DMS 273 (cell line): ENCODE data around the gene USP17L25.
"Not testable (repeated sequence)": the region's sequence is repeated elsewhere in the genome, so short reads cannot be mapped to it uniquely, and the experiment has no call there.

Source experiments
- DNase-seq: peaks from one replicate; lab custom pipeline; 2025; ENCODE audit not compliant: unreplicated experiment; lab: John Stamatoyannopoulos, UW

The USP17L25 gene, protein sequence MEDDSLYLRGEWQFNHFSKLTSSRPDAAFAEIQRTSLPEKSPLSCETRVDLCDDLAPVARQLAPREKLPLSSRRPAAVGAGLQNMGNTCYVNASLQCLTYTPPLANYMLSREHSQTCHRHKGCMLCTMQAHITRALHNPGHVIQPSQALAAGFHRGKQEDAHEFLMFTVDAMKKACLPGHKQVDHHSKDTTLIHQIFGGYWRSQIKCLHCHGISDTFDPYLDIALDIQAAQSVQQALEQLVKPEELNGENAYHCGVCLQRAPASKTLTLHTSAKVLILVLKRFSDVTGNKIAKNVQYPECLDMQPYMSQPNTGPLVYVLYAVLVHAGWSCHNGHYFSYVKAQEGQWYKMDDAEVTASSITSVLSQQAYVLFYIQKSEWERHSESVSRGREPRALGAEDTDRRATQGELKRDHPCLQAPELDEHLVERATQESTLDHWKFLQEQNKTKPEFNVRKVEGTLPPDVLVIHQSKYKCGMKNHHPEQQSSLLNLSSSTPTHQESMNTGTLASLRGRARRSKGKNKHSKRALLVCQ

GRCh38 chr4:9329611-9330010 is at the start of gene USP17L25:
Gene USP17L25, plus strand, starts transcription at chr4:9329911. Its CDS starts 0 bp downstream, at chr4:9329911.
- not testable (repeated sequence) for DNase-seq

DNA sequence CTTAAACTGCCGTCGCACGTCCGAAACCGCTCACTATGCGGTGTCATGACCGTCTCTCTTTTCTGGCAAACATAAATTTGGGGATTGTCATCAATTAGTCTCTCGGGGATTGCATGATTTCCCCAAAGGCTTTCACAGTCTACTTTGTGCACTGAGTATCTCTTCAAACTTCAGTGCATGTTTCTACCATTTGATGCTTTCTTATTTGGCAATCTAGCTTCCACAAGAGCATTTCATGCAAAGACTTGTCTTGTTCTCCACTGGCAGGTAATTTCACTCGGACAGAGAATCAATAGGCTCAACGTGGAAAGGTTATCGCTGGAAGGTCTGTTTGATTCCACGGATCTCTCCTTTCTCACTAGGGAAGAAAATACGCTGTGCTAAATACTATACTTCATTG is 5.5 kb upstream of the USP17L25 start:
- DNase-seq: not testable (repeated sequence)

DNA sequence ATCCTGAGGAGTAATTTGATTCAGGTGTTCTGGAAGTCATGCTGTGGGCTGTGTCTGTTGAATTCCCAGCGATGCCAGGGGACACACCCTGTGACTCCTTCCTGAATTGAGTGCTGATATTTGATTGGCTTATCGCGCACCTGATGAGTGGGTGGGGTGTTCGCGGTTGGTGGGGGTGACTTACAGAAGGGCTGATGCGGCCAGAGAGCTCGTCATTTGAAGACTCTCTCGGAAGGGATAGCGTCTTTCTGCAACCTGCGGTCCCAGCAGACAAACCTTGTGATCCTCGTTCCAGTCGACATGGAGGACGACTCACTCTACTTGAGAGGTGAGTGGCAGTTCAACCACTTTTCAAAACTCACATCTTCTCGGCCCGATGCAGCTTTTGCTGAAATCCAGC is 4.8 kb upstream of the USP17L25 start, which contains the start of gene USP17L24:
Gene USP17L24, plus strand, starts transcription at position 301 of the 400 bp plus-strand sequence. Its CDS starts 0 bp downstream, at position 301.
- DNase-seq: not testable (repeated sequence)

DNA sequence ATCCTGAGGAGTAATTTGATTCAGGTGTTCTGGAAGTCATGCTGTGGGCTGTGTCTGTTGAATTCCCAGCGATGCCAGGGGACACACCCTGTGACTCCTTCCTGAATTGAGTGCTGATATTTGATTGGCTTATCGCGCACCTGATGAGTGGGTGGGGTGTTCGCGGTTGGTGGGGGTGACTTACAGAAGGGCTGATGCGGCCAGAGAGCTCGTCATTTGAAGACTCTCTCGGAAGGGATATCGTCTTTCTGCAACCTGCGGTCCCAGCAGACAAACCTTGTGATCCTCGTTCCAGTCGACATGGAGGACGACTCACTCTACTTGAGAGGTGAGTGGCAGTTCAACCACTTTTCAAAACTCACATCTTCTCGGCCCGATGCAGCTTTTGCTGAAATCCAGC is 4.6 kb downstream of the USP17L25 start, which contains the start of gene USP17L26:
Gene USP17L26, plus strand, starts transcription at position 301 of the 400 bp plus-strand sequence. Its CDS starts 0 bp downstream, at position 301.
- DNase-seq: not testable (repeated sequence)

- DNase-seq: not testable (repeated sequence)
These were observed 9.4 kb downstream of the USP17L25 start, which contains the start of gene USP17L5 for GRCh38 chr4:9339103-9339502. Gene USP17L5, plus strand, starts transcription at chr4:9339403. Its CDS starts 0 bp downstream, at chr4:9339403.

DNA sequence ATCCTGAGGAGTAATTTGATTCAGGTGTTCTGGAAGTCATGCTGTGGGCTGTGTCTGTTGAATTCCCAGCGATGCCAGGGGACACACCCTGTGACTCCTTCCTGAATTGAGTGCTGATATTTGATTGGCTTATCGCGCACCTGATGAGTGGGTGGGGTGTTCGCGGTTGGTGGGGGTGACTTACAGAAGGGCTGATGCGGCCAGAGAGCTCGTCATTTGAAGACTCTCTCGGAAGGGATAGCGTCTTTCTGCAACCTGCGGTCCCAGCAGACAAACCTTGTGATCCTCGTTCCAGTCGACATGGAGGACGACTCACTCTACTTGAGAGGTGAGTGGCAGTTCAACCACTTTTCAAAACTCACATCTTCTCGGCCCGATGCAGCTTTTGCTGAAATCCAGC is 14.1 kb downstream of the USP17L25 start, which contains the start of gene USP17L27:
Gene USP17L27, plus strand, starts transcription at position 301 of the 400 bp plus-strand sequence. Its CDS starts 0 bp downstream, at position 301.
- DNase-seq: not testable (repeated sequence)

GRCh38 chr4:9348593-9348992 is 18.9 kb downstream of the USP17L25 start, which contains the start of gene USP17L28:
Gene USP17L28, plus strand, starts transcription at chr4:9348893. Its CDS starts 0 bp downstream, at chr4:9348893.
- DNase-seq: not testable (repeated sequence)

DNA sequence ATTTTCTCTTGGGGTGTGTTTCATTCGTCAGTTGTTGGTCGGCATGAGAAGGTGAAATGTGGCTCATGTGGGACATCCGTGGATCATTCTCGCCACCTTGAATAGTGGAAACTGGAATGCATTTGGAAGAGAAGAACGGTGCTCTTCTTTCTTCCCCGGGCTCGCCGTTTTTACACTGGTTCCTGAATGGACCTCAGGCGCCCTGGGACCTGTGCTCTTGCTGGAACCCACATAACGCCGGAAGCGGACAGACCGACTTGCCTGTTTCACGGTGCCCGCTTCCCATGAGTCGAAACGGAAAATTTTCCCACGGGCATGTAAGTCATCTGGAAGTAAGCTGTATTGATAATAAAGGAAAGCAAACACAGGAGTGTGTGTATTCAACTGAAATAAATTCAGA is 21.2 kb downstream of the USP17L25 start:
- DNase-seq: not testable (repeated sequence)

DNA sequence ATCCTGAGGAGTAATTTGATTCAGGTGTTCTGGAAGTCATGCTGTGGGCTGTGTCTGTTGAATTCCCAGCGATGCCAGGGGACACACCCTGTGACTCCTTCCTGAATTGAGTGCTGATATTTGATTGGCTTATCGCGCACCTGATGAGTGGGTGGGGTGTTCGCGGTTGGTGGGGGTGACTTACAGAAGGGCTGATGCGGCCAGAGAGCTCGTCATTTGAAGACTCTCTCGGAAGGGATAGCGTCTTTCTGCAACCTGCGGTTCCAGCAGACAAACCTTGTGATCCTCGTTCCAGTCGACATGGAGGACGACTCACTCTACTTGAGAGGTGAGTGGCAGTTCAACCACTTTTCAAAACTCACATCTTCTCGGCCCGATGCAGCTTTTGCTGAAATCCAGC is 23.6 kb downstream of the USP17L25 start, which contains the start of gene USP17L29:
Gene USP17L29, plus strand, starts transcription at position 301 of the 400 bp plus-strand sequence. Its CDS starts 0 bp downstream, at position 301.
- not testable (repeated sequence) for DNase-seq

GRCh38 chr4:9362829-9363228 is 33.1 kb downstream of the USP17L25 start, which contains the start of gene USP17L30:
Gene USP17L30, plus strand, starts transcription at chr4:9363129. Its CDS starts 0 bp downstream, at chr4:9363129.
- not testable (repeated sequence) for DNase-seq

DNA sequence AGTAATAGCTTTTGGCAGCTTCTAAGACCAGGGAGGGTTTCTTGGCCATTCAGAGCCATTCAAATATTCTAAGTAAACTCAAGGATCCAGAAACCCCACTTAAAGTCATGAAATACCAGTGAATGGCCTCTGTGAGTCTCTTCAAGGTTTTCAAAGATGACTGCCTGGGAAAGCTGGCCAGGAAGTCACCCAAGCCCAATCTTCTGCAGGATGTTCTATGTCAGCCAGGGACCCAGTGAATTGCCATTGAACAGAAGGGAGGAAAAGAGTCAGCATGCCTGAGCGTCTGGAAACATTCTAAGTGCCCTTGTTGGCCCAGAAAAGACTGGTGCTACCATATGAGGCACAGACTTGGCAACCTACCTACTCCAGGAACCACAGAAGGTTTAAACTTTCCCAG is 50.2 kb downstream of the USP17L25 start:
- DNase-seq: not testable (repeated sequence)
